ENCODE data around the gene CMPK2. TPM values are rescaled to one million over a fixed set of nuclear protein-coding genes. Genes with fewer than 3 reads are reported as not detected.

CMPK2 gene
- total and polyA plus RNA-seq, 9 of the 15 experiments (the other 6 are each of a cell fraction or from before 2014, with no cell fraction given) = 2.6 to 10.5 (median 5.0) TPM

DNA sequence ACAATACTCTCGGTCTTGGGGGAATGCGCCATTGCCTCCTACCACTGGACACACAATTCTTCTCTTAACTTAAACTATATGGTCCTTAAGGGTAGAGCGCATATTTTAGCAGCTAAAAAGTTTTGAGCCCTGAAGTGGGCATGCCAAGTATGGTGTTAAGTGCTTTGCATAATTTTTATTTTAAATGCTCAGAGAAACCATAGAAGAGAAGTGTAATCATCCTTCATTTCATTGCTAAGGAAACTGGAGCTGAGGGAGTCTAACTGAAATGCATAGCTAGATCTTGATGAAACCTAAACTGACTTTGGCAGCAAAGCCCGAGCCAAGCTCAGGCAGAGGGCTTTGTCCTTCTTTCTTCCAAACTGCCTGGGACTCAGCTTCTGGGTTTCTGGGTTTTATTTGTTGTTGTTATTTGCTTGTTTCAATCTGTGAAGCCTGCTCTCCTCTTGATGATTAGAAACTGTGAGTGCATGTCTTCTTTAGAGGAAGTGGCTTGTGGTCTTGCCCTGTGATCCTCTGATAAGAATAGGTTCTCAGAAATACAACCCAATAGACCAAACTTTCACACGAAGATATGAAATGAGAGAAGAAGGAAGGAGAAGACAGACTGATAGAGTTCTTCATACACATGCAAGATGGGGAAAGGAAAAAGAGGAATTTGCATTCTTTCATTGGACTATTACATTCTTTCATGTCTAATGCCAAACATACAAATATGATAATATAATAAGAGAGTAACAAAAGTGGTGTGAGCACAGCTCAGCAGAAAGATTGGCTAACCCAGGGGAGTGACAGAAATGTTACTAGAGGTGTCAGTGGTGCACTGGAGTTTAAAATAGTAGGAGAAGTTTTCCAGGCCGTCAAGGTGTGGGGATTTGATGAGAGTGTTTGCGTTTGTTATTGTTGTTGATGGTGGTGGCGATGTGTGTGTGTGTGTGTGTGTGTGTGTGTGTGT is 44.0 kb upstream of the CMPK2 start (continued):
- TF ChIP-seq, protein P1, sequence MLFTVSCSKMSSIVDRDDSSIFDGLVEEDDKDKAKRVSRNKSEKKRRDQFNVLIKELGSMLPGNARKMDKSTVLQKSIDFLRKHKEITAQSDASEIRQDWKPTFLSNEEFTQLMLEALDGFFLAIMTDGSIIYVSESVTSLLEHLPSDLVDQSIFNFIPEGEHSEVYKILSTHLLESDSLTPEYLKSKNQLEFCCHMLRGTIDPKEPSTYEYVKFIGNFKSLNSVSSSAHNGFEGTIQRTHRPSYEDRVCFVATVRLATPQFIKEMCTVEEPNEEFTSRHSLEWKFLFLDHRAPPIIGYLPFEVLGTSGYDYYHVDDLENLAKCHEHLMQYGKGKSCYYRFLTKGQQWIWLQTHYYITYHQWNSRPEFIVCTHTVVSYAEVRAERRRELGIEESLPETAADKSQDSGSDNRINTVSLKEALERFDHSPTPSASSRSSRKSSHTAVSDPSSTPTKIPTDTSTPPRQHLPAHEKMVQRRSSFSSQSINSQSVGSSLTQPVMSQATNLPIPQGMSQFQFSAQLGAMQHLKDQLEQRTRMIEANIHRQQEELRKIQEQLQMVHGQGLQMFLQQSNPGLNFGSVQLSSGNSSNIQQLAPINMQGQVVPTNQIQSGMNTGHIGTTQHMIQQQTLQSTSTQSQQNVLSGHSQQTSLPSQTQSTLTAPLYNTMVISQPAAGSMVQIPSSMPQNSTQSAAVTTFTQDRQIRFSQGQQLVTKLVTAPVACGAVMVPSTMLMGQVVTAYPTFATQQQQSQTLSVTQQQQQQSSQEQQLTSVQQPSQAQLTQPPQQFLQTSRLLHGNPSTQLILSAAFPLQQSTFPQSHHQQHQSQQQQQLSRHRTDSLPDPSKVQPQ (CRISPR knock-in tag; IDR thresholded peaks at IDR 0.05; ENCODE audit: borderline replicate concordance) = no peak
- TF ChIP-seq BRD9 (IDR thresholded peaks at IDR 0.05; ENCODE audit: low read depth, partially characterized antibody) (no peak), NFIC (IDR thresholded peaks at IDR 0.05) (peak; percentile 76), KDM4B (IDR thresholded peaks at IDR 0.05; ENCODE audit: borderline replicate concordance in 2 of 2, low read depth in 1 of 2) (no peak), EGR1 (conservative IDR thresholded peaks at IDR 0.05) (no peak), ZNF583 (CRISPR knock-in tag; IDR thresholded peaks at IDR 0.05) (no peak), HDAC2 (IDR thresholded peaks at IDR 0.05) (peak; percentile 97), ZNF24 (IDR thresholded peaks at IDR 0.05) (peak; percentile 67; the same call in 1 of the 2 replicates), ZNF133 (CRISPR knock-in tag; IDR thresholded peaks at IDR 0.05) (no peak)
- TF ChIP-seq, protein P2, sequence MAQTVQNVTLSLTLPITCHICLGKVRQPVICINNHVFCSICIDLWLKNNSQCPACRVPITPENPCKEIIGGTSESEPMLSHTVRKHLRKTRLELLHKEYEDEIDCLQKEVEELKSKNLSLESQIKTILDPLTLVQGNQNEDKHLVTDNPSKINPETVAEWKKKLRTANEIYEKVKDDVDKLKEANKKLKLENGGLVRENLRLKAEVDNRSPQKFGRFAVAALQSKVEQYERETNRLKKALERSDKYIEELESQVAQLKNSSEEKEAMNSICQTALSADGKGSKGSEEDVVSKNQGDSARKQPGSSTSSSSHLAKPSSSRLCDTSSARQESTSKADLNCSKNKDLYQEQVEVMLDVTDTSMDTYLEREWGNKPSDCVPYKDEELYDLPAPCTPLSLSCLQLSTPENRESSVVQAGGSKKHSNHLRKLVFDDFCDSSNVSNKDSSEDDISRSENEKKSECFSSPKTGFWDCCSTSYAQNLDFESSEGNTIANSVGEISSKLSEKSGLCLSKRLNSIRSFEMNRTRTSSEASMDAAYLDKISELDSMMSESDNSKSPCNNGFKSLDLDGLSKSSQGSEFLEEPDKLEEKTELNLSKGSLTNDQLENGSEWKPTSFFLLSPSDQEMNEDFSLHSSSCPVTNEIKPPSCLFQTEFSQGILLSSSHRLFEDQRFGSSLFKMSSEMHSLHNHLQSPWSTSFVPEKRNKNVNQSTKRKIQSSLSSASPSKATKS (CRISPR knock-in tag; IDR thresholded peaks at IDR 0.05) = no peak
- TF ChIP-seq, protein P3, sequence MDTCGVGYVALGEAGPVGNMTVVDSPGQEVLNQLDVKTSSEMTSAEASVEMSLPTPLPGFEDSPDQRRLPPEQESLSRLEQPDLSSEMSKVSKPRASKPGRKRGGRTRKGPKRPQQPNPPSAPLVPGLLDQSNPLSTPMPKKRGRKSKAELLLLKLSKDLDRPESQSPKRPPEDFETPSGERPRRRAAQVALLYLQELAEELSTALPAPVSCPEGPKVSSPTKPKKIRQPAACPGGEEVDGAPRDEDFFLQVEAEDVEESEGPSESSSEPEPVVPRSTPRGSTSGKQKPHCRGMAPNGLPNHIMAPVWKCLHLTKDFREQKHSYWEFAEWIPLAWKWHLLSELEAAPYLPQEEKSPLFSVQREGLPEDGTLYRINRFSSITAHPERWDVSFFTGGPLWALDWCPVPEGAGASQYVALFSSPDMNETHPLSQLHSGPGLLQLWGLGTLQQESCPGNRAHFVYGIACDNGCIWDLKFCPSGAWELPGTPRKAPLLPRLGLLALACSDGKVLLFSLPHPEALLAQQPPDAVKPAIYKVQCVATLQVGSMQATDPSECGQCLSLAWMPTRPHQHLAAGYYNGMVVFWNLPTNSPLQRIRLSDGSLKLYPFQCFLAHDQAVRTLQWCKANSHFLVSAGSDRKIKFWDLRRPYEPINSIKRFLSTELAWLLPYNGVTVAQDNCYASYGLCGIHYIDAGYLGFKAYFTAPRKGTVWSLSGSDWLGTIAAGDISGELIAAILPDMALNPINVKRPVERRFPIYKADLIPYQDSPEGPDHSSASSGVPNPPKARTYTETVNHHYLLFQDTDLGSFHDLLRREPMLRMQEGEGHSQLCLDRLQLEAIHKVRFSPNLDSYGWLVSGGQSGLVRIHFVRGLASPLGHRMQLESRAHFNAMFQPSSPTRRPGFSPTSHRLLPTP (IDR thresholded peaks at IDR 0.05; ENCODE audit: borderline replicate concordance, extremely low read depth, insufficient read length) = no peak
- TF ChIP-seq, protein P4, sequence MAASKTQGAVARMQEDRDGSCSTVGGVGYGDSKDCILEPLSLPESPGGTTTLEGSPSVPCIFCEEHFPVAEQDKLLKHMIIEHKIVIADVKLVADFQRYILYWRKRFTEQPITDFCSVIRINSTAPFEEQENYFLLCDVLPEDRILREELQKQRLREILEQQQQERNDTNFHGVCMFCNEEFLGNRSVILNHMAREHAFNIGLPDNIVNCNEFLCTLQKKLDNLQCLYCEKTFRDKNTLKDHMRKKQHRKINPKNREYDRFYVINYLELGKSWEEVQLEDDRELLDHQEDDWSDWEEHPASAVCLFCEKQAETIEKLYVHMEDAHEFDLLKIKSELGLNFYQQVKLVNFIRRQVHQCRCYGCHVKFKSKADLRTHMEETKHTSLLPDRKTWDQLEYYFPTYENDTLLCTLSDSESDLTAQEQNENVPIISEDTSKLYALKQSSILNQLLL (CRISPR knock-in tag; IDR thresholded peaks at IDR 0.05; ENCODE audit: borderline replicate concordance) = no peak
- TF ChIP-seq, protein P5, sequence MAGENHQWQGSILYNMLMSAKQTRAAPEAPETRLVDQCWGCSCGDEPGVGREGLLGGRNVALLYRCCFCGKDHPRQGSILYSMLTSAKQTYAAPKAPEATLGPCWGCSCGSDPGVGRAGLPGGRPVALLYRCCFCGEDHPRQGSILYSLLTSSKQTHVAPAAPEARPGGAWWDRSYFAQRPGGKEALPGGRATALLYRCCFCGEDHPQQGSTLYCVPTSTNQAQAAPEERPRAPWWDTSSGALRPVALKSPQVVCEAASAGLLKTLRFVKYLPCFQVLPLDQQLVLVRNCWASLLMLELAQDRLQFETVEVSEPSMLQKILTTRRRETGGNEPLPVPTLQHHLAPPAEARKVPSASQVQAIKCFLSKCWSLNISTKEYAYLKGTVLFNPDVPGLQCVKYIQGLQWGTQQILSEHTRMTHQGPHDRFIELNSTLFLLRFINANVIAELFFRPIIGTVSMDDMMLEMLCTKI (IDR thresholded peaks at IDR 0.05; ENCODE audit: partially characterized antibody) = no peak

Measured in K562 (cell line).